WERI-Rb-1 (cell line): Measurements from ENCODE around the gene SLC31A2.

Source experiments
- DNase-seq: peaks from one replicate; pipeline ENCODE4 v3.0.0-alpha.2; 2020
- H3K27ac ChIP-seq: fragments of 250-450 bp; sonication (Bioruptor Pico); 2 replicates; pipeline ENCODE4 v1.5.1; 2020; ENCODE audit warnings: mild to moderate bottlenecking, moderate library complexity
- H3K27me3 ChIP-seq: fragments of 250-450 bp; sonication (Bioruptor Pico); 2 replicates; pipeline ENCODE4 v1.5.1; 2021; ENCODE audit warnings: mild to moderate bottlenecking, low read depth, moderate library complexity; ENCODE audit not compliant: insufficient read depth, severe bottlenecking
- H3K36me3 ChIP-seq: fragments of 250-450 bp; sonication (Bioruptor Pico); 2 replicates; pipeline ENCODE4 v1.5.1; 2020; ENCODE audit warnings: mild to moderate bottlenecking, moderate library complexity
- H3K4me3 ChIP-seq: 2 replicates; pipeline ENCODE4 v1.5.1; 2011; ENCODE audit warnings: low read depth, mild to moderate bottlenecking, control low read depth, low read length
- H3K9me3 ChIP-seq: fragments of 250-450 bp; sonication (Bioruptor Pico); 2 replicates; pipeline ENCODE4 v1.5.1; 2021; ENCODE audit warnings: mild to moderate bottlenecking, moderate library complexity; ENCODE audit not compliant: severe bottlenecking
- TF ChIP-seq, protein P1 (sequence below): IDR thresholded peaks from 2 replicates; pipeline ENCODE4 v1.5.1; 2011; ENCODE audit warnings: low read depth, mild to moderate bottlenecking, control low read depth, inconsistent platforms, low read length

The SLC31A2 gene

DNA sequence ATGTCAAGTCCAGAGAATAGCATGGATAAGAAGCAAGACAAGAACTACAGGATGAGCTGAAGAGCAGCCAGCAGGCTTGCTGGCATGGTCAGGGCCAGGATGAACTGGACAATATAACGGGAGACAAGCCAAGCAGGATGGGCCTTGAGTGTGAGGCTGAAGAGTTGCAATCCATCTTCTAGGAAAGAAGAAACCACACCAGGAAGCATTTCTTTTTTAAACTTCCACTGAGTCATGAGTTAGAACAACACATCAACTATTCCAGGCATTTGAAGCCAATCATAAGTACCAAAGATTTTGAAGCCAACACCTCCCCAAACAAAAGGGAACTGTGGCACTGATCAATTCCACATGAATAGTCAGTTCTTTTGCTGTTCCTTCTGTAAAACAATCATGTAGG is 27.3 kb downstream of the SLC31A2 start:
- no peaks in the 10 kb centered on the region for H3K27me3 ChIP-seq
- DNase-seq, result no peak
- peaks cover 61% of the 10 kb centered on the region for H3K36me3 ChIP-seq
- H3K27ac ChIP-seq, result no peak overlapping the region
- H3K4me3 ChIP-seq, result no peak overlapping the region
- TF ChIP-seq, protein P1, sequence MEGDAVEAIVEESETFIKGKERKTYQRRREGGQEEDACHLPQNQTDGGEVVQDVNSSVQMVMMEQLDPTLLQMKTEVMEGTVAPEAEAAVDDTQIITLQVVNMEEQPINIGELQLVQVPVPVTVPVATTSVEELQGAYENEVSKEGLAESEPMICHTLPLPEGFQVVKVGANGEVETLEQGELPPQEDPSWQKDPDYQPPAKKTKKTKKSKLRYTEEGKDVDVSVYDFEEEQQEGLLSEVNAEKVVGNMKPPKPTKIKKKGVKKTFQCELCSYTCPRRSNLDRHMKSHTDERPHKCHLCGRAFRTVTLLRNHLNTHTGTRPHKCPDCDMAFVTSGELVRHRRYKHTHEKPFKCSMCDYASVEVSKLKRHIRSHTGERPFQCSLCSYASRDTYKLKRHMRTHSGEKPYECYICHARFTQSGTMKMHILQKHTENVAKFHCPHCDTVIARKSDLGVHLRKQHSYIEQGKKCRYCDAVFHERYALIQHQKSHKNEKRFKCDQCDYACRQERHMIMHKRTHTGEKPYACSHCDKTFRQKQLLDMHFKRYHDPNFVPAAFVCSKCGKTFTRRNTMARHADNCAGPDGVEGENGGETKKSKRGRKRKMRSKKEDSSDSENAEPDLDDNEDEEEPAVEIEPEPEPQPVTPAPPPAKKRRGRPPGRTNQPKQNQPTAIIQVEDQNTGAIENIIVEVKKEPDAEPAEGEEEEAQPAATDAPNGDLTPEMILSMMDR, result no peak
- H3K9me3 ChIP-seq, result no peaks in the 10 kb centered on the region

DNA sequence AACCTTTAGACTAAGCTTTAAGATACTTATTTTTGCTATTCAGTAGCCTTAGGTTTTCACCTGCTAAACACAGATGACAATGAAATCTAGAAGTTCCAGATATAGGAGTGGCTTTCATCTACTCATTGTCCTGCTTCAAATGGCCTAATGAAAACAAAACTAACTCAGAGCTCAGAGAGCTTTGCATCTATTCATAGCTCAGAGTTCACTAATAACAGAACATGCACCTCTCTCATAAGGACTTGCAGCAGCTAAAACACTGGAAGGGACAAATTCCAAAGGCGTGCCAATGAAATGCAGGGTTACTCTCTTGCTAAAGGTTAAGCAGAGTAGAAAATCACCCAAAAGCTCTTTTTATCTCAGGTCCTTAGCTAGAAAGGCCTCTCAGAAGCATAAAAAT is 29.0 kb downstream of the SLC31A2 start:
- TF ChIP-seq, protein P1, result no peak
- Histone ChIP-seq H3K27me3 (no peaks in the 10 kb centered on the region), H3K27ac (no peak overlapping the region), H3K9me3 (no peaks in the 10 kb centered on the region), H3K4me3 (no peak overlapping the region), H3K36me3 (peaks cover 61% of the 10 kb centered on the region)
- DNase-seq, result no peak

DNA sequence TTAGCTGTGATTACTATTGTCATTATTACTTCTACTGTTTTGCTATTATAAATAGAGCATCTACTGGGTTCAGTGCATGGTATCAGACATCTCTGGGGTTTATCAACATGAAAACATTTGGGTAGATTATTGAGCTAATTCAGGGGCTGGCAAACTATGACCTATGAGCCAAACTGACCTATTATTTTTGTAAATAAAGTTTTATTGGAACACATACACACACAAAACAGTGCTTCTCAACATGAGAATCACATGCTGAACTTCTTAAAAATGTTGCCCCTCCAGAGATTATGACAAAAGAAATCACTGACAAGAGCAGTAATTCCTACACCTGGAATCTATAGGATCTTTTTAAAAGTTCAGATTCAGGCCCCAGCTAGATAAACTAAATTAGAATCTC is 30.4 kb downstream of the SLC31A2 start:
- Histone ChIP-seq H3K27me3 (no peaks in the 10 kb centered on the region), H3K9me3 (no peaks in the 10 kb centered on the region), H3K36me3 (peaks cover 62% of the 10 kb centered on the region), H3K4me3 (no peak overlapping the region), H3K27ac (no peak overlapping the region)
- no peak for DNase-seq
- TF ChIP-seq, protein P1, result no peak

DNA sequence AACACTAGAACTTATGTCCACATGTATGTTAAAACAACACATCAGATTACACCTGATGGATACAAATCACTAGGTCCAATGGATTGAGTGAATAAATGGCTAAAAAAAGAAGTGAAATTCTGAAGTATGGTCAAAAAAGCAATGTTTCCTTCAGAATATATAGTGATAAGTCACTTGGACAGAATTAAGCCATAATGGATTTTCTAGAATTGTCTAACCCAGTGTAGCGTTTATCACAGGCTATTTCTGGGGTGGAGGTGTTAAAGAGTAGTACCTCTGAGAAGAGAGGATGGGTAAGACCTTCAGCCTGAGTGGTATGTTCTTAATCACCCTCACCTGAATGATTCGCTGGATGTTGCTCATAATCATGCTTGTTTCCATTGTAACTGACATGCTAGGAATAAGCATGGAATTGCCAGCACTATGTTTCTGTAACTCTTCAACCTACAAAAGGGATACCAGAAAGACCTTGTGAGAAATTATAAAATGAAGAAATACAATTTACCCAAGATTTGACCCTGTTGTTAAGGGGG is 33.2 kb downstream of the SLC31A2 start:
- Histone ChIP-seq H3K9me3 (no peaks in the 10 kb centered on the region), H3K27ac (no peak overlapping the region), H3K36me3 (peaks cover 68% of the 10 kb centered on the region), H3K27me3 (no peaks in the 10 kb centered on the region), H3K4me3 (no peak overlapping the region)
- no peak for DNase-seq
- TF ChIP-seq, protein P1, result no peak

DNA sequence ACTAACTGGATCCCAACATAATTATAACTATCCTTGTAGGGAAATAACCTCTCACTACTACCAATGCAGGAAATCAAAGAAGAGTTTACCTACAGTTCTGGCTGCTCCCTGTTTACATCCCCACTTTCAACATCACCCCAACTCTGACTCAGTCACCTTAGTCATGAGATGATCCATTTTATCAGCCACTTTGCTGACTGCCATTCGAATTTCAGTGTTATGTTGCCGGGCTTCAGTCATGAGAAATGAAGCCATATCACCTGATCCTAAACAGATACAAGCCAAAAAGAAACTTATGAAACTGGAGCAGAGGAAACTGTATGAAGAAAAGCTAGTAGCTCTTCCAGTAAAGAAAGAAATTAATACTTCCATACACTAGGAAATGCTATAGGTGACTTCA is 33.7 kb downstream of the SLC31A2 start:
- Histone ChIP-seq H3K9me3 (no peaks in the 10 kb centered on the region), H3K27me3 (no peaks in the 10 kb centered on the region), H3K4me3 (no peak overlapping the region), H3K36me3 (peaks cover 68% of the 10 kb centered on the region), H3K27ac (no peak overlapping the region)
- TF ChIP-seq, protein P1, result no peak
- DNase-seq, result no peak

DNA sequence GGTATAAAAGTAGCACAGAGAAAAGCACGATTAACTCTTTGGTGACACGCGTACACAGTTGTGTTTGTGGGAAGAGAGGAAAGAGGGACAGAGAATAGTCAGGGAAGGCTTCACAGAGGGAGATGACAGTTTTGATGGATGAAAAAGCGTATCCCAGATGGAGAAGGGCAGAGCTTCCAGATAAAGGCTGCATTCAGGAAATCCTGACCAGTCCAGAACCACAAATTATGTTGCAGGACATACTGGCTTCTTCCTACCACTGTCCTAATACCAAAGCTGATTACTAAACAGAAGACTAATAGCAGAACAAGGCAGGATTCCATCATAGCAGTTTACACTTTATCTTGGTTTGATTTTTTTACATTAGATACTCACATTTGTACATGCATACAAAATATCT is 34.5 kb downstream of the SLC31A2 start:
- peaks cover 68% of the 10 kb centered on the region for H3K36me3 ChIP-seq
- no peak overlapping the region for H3K27ac ChIP-seq
- DNase-seq, result no peak

More for the DNA sequence above, 34.5 kb downstream of the SLC31A2 start:
- H3K4me3 ChIP-seq, result no peak overlapping the region
- no peaks in the 10 kb centered on the region for H3K9me3 ChIP-seq
- TF ChIP-seq, protein P1, result no peak
- H3K27me3 ChIP-seq, result no peaks in the 10 kb centered on the region
